SU-DHL-6 (cell line): Measurements from ENCODE around the gene CLRN2.
"Not testable (repeated sequence)": the region's sequence is repeated elsewhere in the genome, so short reads cannot be mapped to it uniquely, and the experiment has no call there.

Experiments used
- H2AFZ ChIP-seq: fragments of 200-600 bp; sonication (generic); 2 replicates; pipeline ENCODE4 v1.6.1; 2014; ENCODE audit warnings: low read depth, mild to moderate bottlenecking, moderate library complexity, mixed read lengths, antibody characterized with exemption, low read length; ENCODE audit not compliant: severe bottlenecking
- H3F3A ChIP-seq: fragments of 200-600 bp; shearing (Covaris generic); 2 replicates; pipeline ENCODE4 v1.6.0; 2016; ENCODE audit warnings: antibody characterized with exemption, mild to moderate bottlenecking; ENCODE audit not compliant: insufficient read depth
- H3K27ac ChIP-seq: fragments of 200-600 bp; sonication (generic); 2 replicates; pipeline ENCODE4 v1.5.1; 2016; ENCODE audit warnings: low read depth, mild to moderate bottlenecking, low read length, moderate library complexity, mixed read lengths
- H3K27me3 ChIP-seq: fragments of 200-600 bp; sonication (generic), shearing (Covaris generic); 2 replicates; pipeline ENCODE4 v1.6.0; 2014; ENCODE audit warnings: mild to moderate bottlenecking, low read length
- H3K36me3 ChIP-seq: fragments of 200-600 bp; sonication (generic); 2 replicates; pipeline ENCODE4 v1.6.1; 2014; ENCODE audit warnings: mild to moderate bottlenecking, low read length, mixed read lengths
- H3K4me2 ChIP-seq: fragments of 300-600, 200-600 bp; shearing (Covaris generic), sonication (generic); 2 replicates; pipeline ENCODE4 v1.6.0; 2014; ENCODE audit warnings: low read length, low read depth, mild to moderate bottlenecking; ENCODE audit not compliant: poor library complexity, severe bottlenecking
- H3K4me3 ChIP-seq: fragments of 200-600 bp; sonication (generic); 2 replicates; pipeline ENCODE4 v1.5.1; 2014; ENCODE audit warnings: antibody characterized with exemption, low read length, mild to moderate bottlenecking, mixed read lengths; ENCODE audit not compliant: insufficient read depth, poor library complexity, severe bottlenecking
- H3K79me2 ChIP-seq: fragments of 200-600 bp; sonication (generic); 2 replicates; pipeline ENCODE4 v1.6.1; 2014; ENCODE audit warnings: mild to moderate bottlenecking, low read length, moderate library complexity; ENCODE audit not compliant: insufficient read depth
- H3K9ac ChIP-seq: fragments of 200-600 bp; sonication (generic); 2 replicates; pipeline ENCODE4 v1.7.0; 2014; ENCODE audit warnings: mild to moderate bottlenecking, low read length
- H3K9me2 ChIP-seq: fragments of 200-600 bp; sonication (generic); replicated peaks from 2 replicates; pipeline ENCODE4 v1.6.1; 2014; ENCODE audit warnings: low read length; ENCODE audit not compliant: insufficient read depth
- H3K9me3 ChIP-seq: fragments of 200-600 bp; sonication (generic); 2 replicates; pipeline ENCODE4 v1.6.1; 2014; ENCODE audit warnings: low read length, mixed read lengths; ENCODE audit not compliant: insufficient read depth
- H4K20me1 ChIP-seq: fragments of 200-600 bp; sonication (generic); 2 replicates; pipeline ENCODE4 v1.6.1; 2014; ENCODE audit warnings: low read depth, mild to moderate bottlenecking, antibody characterized with exemption, low read length, moderate library complexity, mixed read lengths
- EZH2phosphoT487 ChIP-seq: fragments of 200-600 bp; sonication (generic), shearing (Covaris generic); conservative IDR thresholded peaks from 2 replicates; pipeline ENCODE4 v1.6.1; 2018; ENCODE audit warnings: mild to moderate bottlenecking, antibody characterized with exemption, low read length, moderate library complexity, mixed read lengths
- TF ChIP-seq, protein P1 (sequence below): fragments of 200-600 bp; sonication (generic); IDR thresholded peaks from one replicate; pipeline ENCODE4 v1.5.1; 2017; ENCODE audit warnings: antibody characterized with exemption, mild to moderate bottlenecking, low read length, moderate library complexity; ENCODE audit not compliant: insufficient read depth, poor library complexity, severe bottlenecking

The CLRN2 gene

DNA sequence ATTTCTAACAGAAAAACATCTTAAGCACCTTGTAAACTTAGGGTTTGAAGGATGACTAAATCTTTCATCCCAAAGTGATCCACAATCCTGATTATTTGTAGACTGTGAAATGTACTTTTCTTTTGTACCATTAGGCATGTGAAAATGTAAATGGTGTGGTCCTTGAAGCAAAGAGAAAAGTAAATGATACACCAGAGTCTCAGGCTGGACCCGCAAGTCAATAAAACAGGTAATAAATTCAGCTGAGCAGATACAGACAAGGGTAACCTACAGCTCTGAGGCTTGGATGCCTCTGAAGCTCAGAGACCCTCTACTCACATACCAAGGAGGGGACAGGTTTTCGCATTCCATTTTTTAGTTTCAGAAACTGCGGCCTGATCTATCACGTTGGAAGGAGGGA, 59.2 kb downstream of the CLRN2 start:
- Histone ChIP-seq H3K4me2 (no peak overlapping the region), H3F3A (no peaks in the 10 kb centered on the region), H3K9me2 (no peaks in the 10 kb centered on the region), H3K36me3 (no peaks in the 10 kb centered on the region), H3K79me2 (peaks cover 19% of the 10 kb centered on the region), H3K9ac (no peak overlapping the region), H3K27me3 (no peaks in the 10 kb centered on the region), H3K9me3 (no peaks in the 10 kb centered on the region), H4K20me1 (no peaks in the 10 kb centered on the region), H3K4me3 (no peak overlapping the region), H3K27ac (no peak overlapping the region), H2AFZ (no peak overlapping the region)
- no peak for TF ChIP-seq EZH2phosphoT487
- TF ChIP-seq, protein P1, sequence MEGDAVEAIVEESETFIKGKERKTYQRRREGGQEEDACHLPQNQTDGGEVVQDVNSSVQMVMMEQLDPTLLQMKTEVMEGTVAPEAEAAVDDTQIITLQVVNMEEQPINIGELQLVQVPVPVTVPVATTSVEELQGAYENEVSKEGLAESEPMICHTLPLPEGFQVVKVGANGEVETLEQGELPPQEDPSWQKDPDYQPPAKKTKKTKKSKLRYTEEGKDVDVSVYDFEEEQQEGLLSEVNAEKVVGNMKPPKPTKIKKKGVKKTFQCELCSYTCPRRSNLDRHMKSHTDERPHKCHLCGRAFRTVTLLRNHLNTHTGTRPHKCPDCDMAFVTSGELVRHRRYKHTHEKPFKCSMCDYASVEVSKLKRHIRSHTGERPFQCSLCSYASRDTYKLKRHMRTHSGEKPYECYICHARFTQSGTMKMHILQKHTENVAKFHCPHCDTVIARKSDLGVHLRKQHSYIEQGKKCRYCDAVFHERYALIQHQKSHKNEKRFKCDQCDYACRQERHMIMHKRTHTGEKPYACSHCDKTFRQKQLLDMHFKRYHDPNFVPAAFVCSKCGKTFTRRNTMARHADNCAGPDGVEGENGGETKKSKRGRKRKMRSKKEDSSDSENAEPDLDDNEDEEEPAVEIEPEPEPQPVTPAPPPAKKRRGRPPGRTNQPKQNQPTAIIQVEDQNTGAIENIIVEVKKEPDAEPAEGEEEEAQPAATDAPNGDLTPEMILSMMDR = no peak

DNA sequence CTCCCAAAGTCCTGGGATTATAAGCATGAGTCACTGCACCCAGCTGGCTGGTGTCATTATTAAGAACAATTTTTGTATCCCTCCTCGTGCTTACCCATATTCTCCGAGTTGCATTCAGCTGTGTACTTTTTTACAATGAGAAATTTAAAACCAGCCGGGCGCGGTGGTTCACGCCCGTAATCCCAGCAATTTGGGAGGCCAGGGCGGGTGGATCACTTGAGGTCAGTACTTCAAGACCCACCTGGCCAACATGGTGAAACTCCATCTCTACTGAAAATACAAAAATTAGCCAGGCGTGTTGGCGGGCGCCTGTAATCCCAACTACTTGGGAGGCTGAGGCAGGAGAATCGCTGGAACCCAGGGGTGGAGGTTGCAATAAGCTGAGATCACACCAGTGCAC, 60.2 kb downstream of the CLRN2 start:
- H3K36me3 ChIP-seq, H3K27ac ChIP-seq, H3F3A ChIP-seq, H3K9me3 ChIP-seq, H3K4me2 ChIP-seq, H3K9me2 ChIP-seq, H3K9ac ChIP-seq, H3K27me3 ChIP-seq, H4K20me1 ChIP-seq, H3K4me3 ChIP-seq, H2AFZ ChIP-seq: not testable (repeated sequence)
- H3K79me2 ChIP-seq = peaks cover 24% of the 10 kb centered on the region
